SK-N-SH (cell line): Measurements from ENCODE around the gene SIGLEC10. TPM values are rescaled to one million over a fixed set of nuclear protein-coding genes. Genes with fewer than 3 reads are reported as not detected.

Experiments used
- CTCF ChIA-PET: fragments of 300-600, 350-600 bp; formaldehyde crosslinking; extraction: SDS; loops from one replicate; lab custom pipeline; 2021; lab: Yijun Ruan, JAX
- POLR2A ChIA-PET: fragments of 350-600 bp; sonication (Branson Sonifier 250); formaldehyde crosslinking; extraction: SDS; loops from one replicate; lab custom pipeline; 2020; ENCODE audit warnings: antibody characterized with exemption, inconsistent platforms; lab: Yijun Ruan, JAX
- DNase-seq: peaks from one replicate; pipeline ENCODE4 v3.0.0; 2012
- H2AFZ ChIP-seq: fragments of 200-600 bp; sonication (generic); 2 replicates; pipeline ENCODE4 v1.8.1; 2016; ENCODE audit warnings: antibody characterized with exemption, mild to moderate bottlenecking, low read depth
- H3F3A ChIP-seq: fragments of 200-600 bp; sonication (generic); replicated peaks from 2 replicates; pipeline ENCODE3; 2016; ENCODE audit warnings: antibody characterized with exemption, mild to moderate bottlenecking; ENCODE audit not compliant: insufficient read depth
- H3K27ac ChIP-seq, 2 experiments: fragments of 200-500 bp in 1 of 2; fragments of 200-600 bp in 1 of 2; sonication (Bioruptor generic) in 1 of 2; sonication (generic), shearing (Covaris generic) in 1 of 2; 2 replicates each; pipeline versions ENCODE4 v1.5.1 to v1.6.1; 2014 to 2016; ENCODE audit warnings: low read depth in 2 of 2, inconsistent platforms in 1 of 2, low read length in 1 of 2, mild to moderate bottlenecking in 1 of 2, mixed read lengths in 1 of 2
- H3K27me3 ChIP-seq: fragments of 200-600 bp; sonication (generic), shearing (Covaris generic); 2 replicates; pipeline ENCODE4 v1.6.1; 2016; ENCODE audit warnings: mixed run types; ENCODE audit not compliant: insufficient read depth
- H3K36me3 ChIP-seq, 2 experiments: fragments of 200-500 bp in 1 of 2; fragments of 200-600 bp in 1 of 2; sonication (Bioruptor generic) in 1 of 2; sonication (generic) in 1 of 2; replicated peaks in 1 of 2; 2 replicates each; pipeline versions ENCODE3 to v1.5.1; 2014 to 2016; ENCODE audit warnings: low read length in 1 of 2, mild to moderate bottlenecking in 1 of 2; ENCODE audit not compliant: insufficient read depth in 2 of 2, control insufficient read depth in 1 of 2
- H3K4me1 ChIP-seq, 2 experiments: fragments of 200-500 bp in 1 of 2; fragments of 200-600 bp in 1 of 2; sonication (Bioruptor generic) in 1 of 2; sonication (generic), shearing (Covaris generic) in 1 of 2; 2 replicates each; pipeline versions ENCODE4 v1.5.1 to v1.6.1; 2014 to 2016; ENCODE audit warnings: low read depth in 1 of 2, low read length in 1 of 2, mixed run types in 1 of 2; ENCODE audit not compliant: insufficient read depth in 2 of 2, control insufficient read depth in 1 of 2
- H3K4me2 ChIP-seq: fragments of 200-600 bp; sonication (generic), shearing (Covaris generic); 2 replicates; pipeline ENCODE4 v1.6.1; 2017; ENCODE audit warnings: mixed run types
- H3K4me3 ChIP-seq, 2 experiments: fragments of 200-500 bp in 1 of 2; fragments of 200-600 bp in 1 of 2; sonication (Bioruptor generic) in 1 of 2; sonication (generic), shearing (Covaris generic) in 1 of 2; 2 replicates each; pipeline versions ENCODE4 v1.5.1 to v1.8.1; 2014 to 2016; ENCODE audit warnings: low read depth in 2 of 2, inconsistent platforms in 1 of 2, low read length in 1 of 2, mild to moderate bottlenecking in 1 of 2, mixed read lengths in 1 of 2, moderate library complexity in 1 of 2
- H3K79me2 ChIP-seq: fragments of 200-600 bp; sonication (generic); 2 replicates; pipeline ENCODE4 v1.8.1; 2017; ENCODE audit warnings: mild to moderate bottlenecking; ENCODE audit not compliant: insufficient read depth
- H3K9ac ChIP-seq: fragments of 200-600 bp; sonication (generic); 2 replicates; pipeline ENCODE4 v1.6.1; 2017; ENCODE audit warnings: mixed run types
- H3K9me2 ChIP-seq: fragments of 200-600 bp; sonication (generic); 2 replicates; pipeline ENCODE4 v1.6.1; 2017; ENCODE audit warnings: mixed run types
- H3K9me3 ChIP-seq: fragments of 200-600 bp; sonication (generic); 2 replicates; pipeline ENCODE4 v1.6.1; 2017; ENCODE audit warnings: mixed run types, mild to moderate bottlenecking, moderate library complexity
- H4K20me1 ChIP-seq: fragments of 200-600 bp; sonication (generic); 2 replicates; pipeline ENCODE4 v1.6.1; 2017; ENCODE audit warnings: mild to moderate bottlenecking, mixed run types; ENCODE audit not compliant: insufficient read depth
- CHD2 ChIP-seq: fragments of 150-350 bp; IDR thresholded peaks from 2 replicates; pipeline ENCODE4 v1.6.1; 2018; ENCODE audit warnings: low read length; ENCODE audit not compliant: partially characterized antibody
- FOXJ3 ChIP-seq: sonication (generic); formaldehyde crosslinking; IDR thresholded peaks from 2 replicates; pipeline ENCODE4 v1.5.1; 2020; ENCODE audit warnings: mild to moderate bottlenecking, missing genetic modification reagents
- GATA2 ChIP-seq: sonication (generic); formaldehyde crosslinking; IDR thresholded peaks from 2 replicates; pipeline ENCODE4 v1.5.0; 2020; ENCODE audit warnings: mild to moderate bottlenecking, missing genetic modification reagents
- MEF2A ChIP-seq: IDR thresholded peaks from 2 replicates; pipeline ENCODE4 v1.4.0; 2012; ENCODE audit warnings: low read depth, borderline replicate concordance
- MXI1 ChIP-seq: IDR thresholded peaks from 2 replicates; pipeline ENCODE4 v1.6.1; 2012; ENCODE audit warnings: mild to moderate bottlenecking, low read depth, low read length, improper control_type of control experiment
- NRF1 ChIP-seq: IDR thresholded peaks from 2 replicates; pipeline ENCODE4 v1.6.1; 2012; ENCODE audit warnings: low read depth, mild to moderate bottlenecking, low read length
- POLR2AphosphoS5 ChIP-seq: IDR thresholded peaks from 2 replicates; pipeline ENCODE4 v1.6.1; 2012; ENCODE audit warnings: low read depth, low read length
- REST ChIP-seq: IDR thresholded peaks from 2 replicates; pipeline ENCODE4 v1.6.1; 2012; ENCODE audit warnings: mild to moderate bottlenecking, low read depth, low read length, moderate library complexity
- RFX5 ChIP-seq: IDR thresholded peaks from 2 replicates; pipeline ENCODE4 v1.6.1; 2012; ENCODE audit warnings: mild to moderate bottlenecking, improper control_type of control experiment, low read length
- RXRA ChIP-seq: IDR thresholded peaks from 2 replicates; pipeline ENCODE4 v1.4.0; 2012; ENCODE audit warnings: low read depth, mild to moderate bottlenecking, borderline replicate concordance
- TCF12 ChIP-seq: IDR thresholded peaks from 2 replicates; pipeline ENCODE4 v1.4.0; 2012
- USF1 ChIP-seq: IDR thresholded peaks from 2 replicates; pipeline ENCODE4 v1.4.0; 2012; ENCODE audit warnings: low read depth, borderline replicate concordance
- USF2 ChIP-seq: fragments of 150-350 bp; IDR thresholded peaks from 2 replicates; pipeline ENCODE4 v1.6.1; 2017; ENCODE audit warnings: antibody characterized with exemption, low read length, low read depth, borderline replicate concordance
- ZBTB33 ChIP-seq: IDR thresholded peaks from 2 replicates; pipeline ENCODE4 v1.4.0; 2012; ENCODE audit warnings: low read depth, borderline replicate concordance
- WGBS: methylation state at CpG from one replicate; pipeline ENCODE4 v1.1.6; 2017; ENCODE audit warnings: low lambda C conversion rate; 5-methylcytosine and 5-hydroxymethylcytosine counted together
- polyA plus RNA-seq, 3 experiments: library from polyadenylated mRNA; depleted of rRNA; stranded (reverse); fragments of >200 nt; gene quantifications; 2 replicates each; pipeline ENCODE4 v1.2.3, GENCODE V29; 2012

Gene SIGLEC10
- polyA plus RNA-seq, 1 of the 3 experiments (the other 2 are of a cell fraction): not detected

GRCh38 chr19:51368366-51369282 lies 48.8 kb downstream of the SIGLEC10 start, which contains the start of gene CLDND2:
Gene CLDND2, minus strand, starts transcription at chr19:51369003. Its CDS starts 426 bp downstream, at chr19:51368577.
- 96% methylated on average over 12 of the region's 23 CpGs for WGBS
- H3K4me1 ChIP-seq: peaks cover 6 to 21% of the 10 kb centered on the region in 2 experiments; a peak in 3 of 4 replicates
- H3K79me2 ChIP-seq: peaks cover 6% of the 10 kb centered on the region
- peak within 1 kb of the TSS; percentile 77 to 80 for H3K4me3 ChIP-seq
- no peaks in the 10 kb centered on the region for H3K36me3 ChIP-seq
- H3K9ac ChIP-seq: peak within 1 kb of the TSS; percentile 75
- peak within 1 kb of the TSS; percentile 60 to 94 for H3K27ac ChIP-seq
- H4K20me1 ChIP-seq: no peaks in the 10 kb centered on the region
- no peak for TF ChIP-seq ZBTB33
- no peak for TF ChIP-seq MEF2A
- no peak for TF ChIP-seq TCF12
- TF ChIP-seq GATA2 (CRISPR knock-in tag): no peak
- CTCF ChIA-PET: interaction anchor here (1.3 to 1.5 kb wide), 2 partner anchors 11 to 28 kb away, joined by 3 to 5 read pairs; no protein-coding TSS in a partner anchor
- H3F3A ChIP-seq: no peaks in the 10 kb centered on the region
- no peaks in the 10 kb centered on the region for H3K9me3 ChIP-seq
- peak within 1 kb of the TSS; percentile 73; the same call in 1 of the 2 replicates for H2AFZ ChIP-seq
- H3K9me2 ChIP-seq: no peaks in the 10 kb centered on the region
- POLR2A ChIA-PET: interaction anchor here (1.5 kb wide), 1 partner anchor 29 kb away, joined by 7 read pairs; no protein-coding TSS in a partner anchor
- DNase-seq: no peak
- peak within 1 kb of the TSS; percentile 92 for H3K4me2 ChIP-seq
- peaks cover 19% of the 10 kb centered on the region; the same call in 1 of the 2 replicates for H3K27me3 ChIP-seq

- Histone ChIP-seq H3K9ac (peak overlapping the region; percentile 87), H3K4me2 (peak overlapping the region; percentile 100), H3K27ac (peak overlapping the region; percentile 79 to 94), H3K79me2 (peaks cover 6% of the 10 kb centered on the region), H3K36me3 (no peaks in the 10 kb centered on the region), H2AFZ (peak overlapping the region; percentile 73), H3K9me2 (no peaks in the 10 kb centered on the region), H3K27me3 (peaks cover 11% of the 10 kb centered on the region; the same call in 1 of the 2 replicates), H3K9me3 (no peaks in the 10 kb centered on the region), H3K4me3 (peak overlapping the region; percentile 77 to 80), H4K20me1 (no peaks in the 10 kb centered on the region), H3K4me1 (peaks cover 6 to 21% of the 10 kb centered on the region in 2 experiments; a peak in 3 of 4 replicates), H3F3A (no peaks in the 10 kb centered on the region)
- POLR2A ChIA-PET: interaction anchor here (0.6 to 1.5 kb wide), 4 partner anchors 26 to 37 kb away, joined by 3 to 7 read pairs (median 4); no protein-coding TSS in a partner anchor
- CTCF ChIA-PET: interaction anchor here (1.3 to 1.5 kb wide), 2 partner anchors 12 to 27 kb away, joined by 3 to 5 read pairs; no protein-coding TSS in a partner anchor
- 0% methylated on average over 8 of the region's 64 CpGs for WGBS
- peak; percentile 98 for DNase-seq
- TF ChIP-seq TCF12: no peak
- peak; percentile 65 for TF ChIP-seq CHD2
- TF ChIP-seq NRF1: peak; percentile 19; the same call in 1 of the 2 replicates
- no peak for TF ChIP-seq RXRA
- TF ChIP-seq USF2: no peak
- 0 out of 2 replicates have a peak, but pooled peaks have one; percentile 17 for TF ChIP-seq FOXJ3 (CRISPR knock-in tag)
- peak; percentile 70 for TF ChIP-seq MXI1
- TF ChIP-seq REST: no peak
- no peak for TF ChIP-seq USF1
- peak; percentile 75 for TF ChIP-seq POLR2AphosphoS5
- no peak for TF ChIP-seq RFX5
Measured at GRCh38 chr19:51367565-51368365, 49.7 kb downstream of the SIGLEC10 start.
